HepG2 (cell line): Measurements from ENCODE around the gene WEE1. TPM values are rescaled to one million over a fixed set of nuclear protein-coding genes. Genes with fewer than 3 reads are reported as not detected.

Source experiments
- EEA1 ChIP-seq: sonication (generic); formaldehyde crosslinking; IDR thresholded peaks from 2 replicates; pipeline ENCODE4 v1.5.1; 2020; ENCODE audit warnings: mild to moderate bottlenecking, missing genetic modification reagents, borderline replicate concordance
- FOXM1 ChIP-seq: sonication (generic); formaldehyde crosslinking; IDR thresholded peaks from 2 replicates; pipeline ENCODE4 v1.5.0; 2020; ENCODE audit warnings: missing genetic modification reagents
- MTERF4 ChIP-seq: sonication (generic); formaldehyde crosslinking; IDR thresholded peaks from 2 replicates; pipeline ENCODE4 v1.8.0; 2023; ENCODE audit warnings: mild to moderate bottlenecking, missing genetic modification reagents
- NFAT5 ChIP-seq: sonication (generic); formaldehyde crosslinking; IDR thresholded peaks from 2 replicates; pipeline ENCODE4 v1.4.0; 2020; ENCODE audit warnings: missing genetic modification reagents
- SKI ChIP-seq: fragments of 450-650 bp; IDR thresholded peaks from one replicate; pipeline ENCODE4 v1.6.1; 2018; ENCODE audit warnings: mild to moderate bottlenecking; ENCODE audit not compliant: partially characterized antibody
- SP1 ChIP-seq, 2 experiments: fragments of 450-650 bp in 1 of 2; sonication (generic) in 1 of 2; formaldehyde crosslinking in 1 of 2; IDR thresholded peaks; 2 replicates each; pipeline versions ENCODE4 v1.4.0 to v1.6.1; 2016 to 2020; ENCODE audit warnings: missing genetic modification reagents in 1 of 2
- TSC22D2 ChIP-seq: sonication (generic); formaldehyde crosslinking; IDR thresholded peaks from 2 replicates; pipeline ENCODE4 v1.5.1; 2020; ENCODE audit warnings: missing genetic modification reagents, mild to moderate bottlenecking, borderline replicate concordance
- ZBTB14 ChIP-seq: sonication (generic); formaldehyde crosslinking; IDR thresholded peaks from 2 replicates; pipeline ENCODE4 v1.4.0; 2020; ENCODE audit warnings: missing genetic modification reagents
- ZBTB44 ChIP-seq: sonication (generic); formaldehyde crosslinking; IDR thresholded peaks from 2 replicates; pipeline ENCODE4 v1.4.0; 2020; ENCODE audit warnings: missing genetic modification reagents
- ZFYVE20 ChIP-seq: sonication (generic); formaldehyde crosslinking; IDR thresholded peaks from 2 replicates; pipeline ENCODE4 v1.8.0; 2023; ENCODE audit warnings: low read depth, mild to moderate bottlenecking, moderate library complexity, missing genetic modification reagents, borderline replicate concordance
- ZGPAT ChIP-seq: IDR thresholded peaks from 2 replicates; pipeline ENCODE4 v1.6.1; 2016; ENCODE audit warnings: mild to moderate bottlenecking
- ZMYM2 ChIP-seq: sonication (generic); formaldehyde crosslinking; IDR thresholded peaks from 2 replicates; pipeline ENCODE4 v1.8.0; 2022; ENCODE audit warnings: mild to moderate bottlenecking, missing genetic modification reagents
- ZNF274 ChIP-seq: sonication (generic); formaldehyde crosslinking; IDR thresholded peaks from 2 replicates; pipeline ENCODE4 v1.5.1; 2020; ENCODE audit warnings: mild to moderate bottlenecking, missing genetic modification reagents
- ZNF30 ChIP-seq: sonication (generic); formaldehyde crosslinking; IDR thresholded peaks from 2 replicates; pipeline ENCODE4 v1.5.0; 2020; ENCODE audit warnings: mild to moderate bottlenecking, missing genetic modification reagents
- polyA plus RNA-seq, 8 experiments: library from polyadenylated mRNA; depleted of rRNA in 3 of 8; stranded (reverse) in 7 of 8; unstranded in 1 of 8; fragments of >200 nt; fragmentation: Illumina TruSeq in 4 of 8; extraction: Trizol in 4 of 8; gene quantifications; 2 replicates each; pipeline versions ENCODE4 v1.2.1 to v1.2.3, GENCODE V29; 2011 to 2016; ENCODE audit warnings: low read depth in 4 of 8, missing spikeins in 1 of 8, mixed read lengths in 1 of 8; ENCODE audit not compliant: insufficient read depth in 1 of 8
- total RNA-seq, 5 experiments: library from RNA; depleted of rRNA; stranded (reverse); fragments of >200 nt; fragmentation: Illumina TruSeq; extraction: Trizol; gene quantifications; 2 replicates each; pipeline ENCODE4 v1.2.3, GENCODE V29; 2016; ENCODE audit warnings: low read depth in 1 of 5

Gene WEE1
- total and polyA plus RNA-seq, 2 of the 13 experiments (the other 11 are each of a cell fraction or from before 2014, with no cell fraction given) = 31.4 to 63.7 TPM

GRCh38 chr11:9613118-9613829 lies 39.8 kb downstream of the WEE1 start (continued):
- TF ChIP-seq ZBTB14 = no peak
- TF ChIP-seq ZNF274 (CRISPR knock-in tag) = no peak; the same call in 1 of the 2 replicates
- no peak for TF ChIP-seq MTERF4 (CRISPR knock-in tag)
- TF ChIP-seq SP1 (IDR thresholded peaks at IDR 0.05) = no peak
- TF ChIP-seq SP1 (CRISPR knock-in tag; IDR thresholded peaks at IDR 0.05) = 0 out of 2 replicates have a peak, but pooled peaks have one; percentile 16
- no peak for TF ChIP-seq ZNF30 (CRISPR knock-in tag)
- TF ChIP-seq NFAT5 (CRISPR knock-in tag) = no peak; the same call in 1 of the 2 replicates
- no peak for TF ChIP-seq ZFYVE20 (CRISPR knock-in tag)
- TF ChIP-seq ZBTB44 (CRISPR knock-in tag) = no peak
- TF ChIP-seq TSC22D2 (CRISPR knock-in tag) = no peak
- TF ChIP-seq ZMYM2 (CRISPR knock-in tag) = no peak; the same call in 1 of the 2 replicates
- TF ChIP-seq ZGPAT (CRISPR knock-in tag) = peak; percentile 76
- TF ChIP-seq SKI = no peak
- no peak for TF ChIP-seq EEA1 (CRISPR knock-in tag)
- no peak for TF ChIP-seq FOXM1
